Natural killer cell (primary cell): ENCODE data around the gene LRP1B. TPM values are rescaled to one million over a fixed set of nuclear protein-coding genes. Genes with fewer than 3 reads are reported as not detected.

Experiments used
- ATAC-seq, 3 donors: fragments of 150-1000 bp in 2 of 3; fragments of 200-7000 bp in 1 of 3; cut with Tn5 transposase; 1 replicate in 1 of 3; 2 replicates in 2 of 3; pipeline ENCODE4 v1.10.0; 2021; ENCODE audit warnings: mild to moderate bottlenecking in 2 of 3, moderate library complexity in 2 of 3
- DNase-seq, 2 donors: peaks; one replicate each; pipeline versions ENCODE4 v3.0.0 to v3.0.0-alpha.2; 2013 to 2021; ENCODE audit warnings: mixed read lengths in 1 of 2
- H3K27ac ChIP-seq: one replicate; pipeline ENCODE4 v1.5.1; 2013; ENCODE audit warnings: mild to moderate bottlenecking, low read length
- H3K27me3 ChIP-seq: one replicate; pipeline ENCODE4 v1.6.1; 2013; ENCODE audit warnings: low read length; ENCODE audit not compliant: control insufficient read depth, insufficient read depth
- H3K36me3 ChIP-seq: one replicate; pipeline ENCODE4 v1.6.1; 2013; ENCODE audit warnings: low read length; ENCODE audit not compliant: control insufficient read depth, insufficient read depth
- H3K4me1 ChIP-seq: one replicate; pipeline ENCODE4 v1.6.1; 2013; ENCODE audit warnings: low read length; ENCODE audit not compliant: control insufficient read depth, insufficient read depth
- H3K4me3 ChIP-seq: one replicate; pipeline ENCODE4 v1.5.1; 2013; ENCODE audit warnings: low read length
- H3K9me3 ChIP-seq: one replicate; pipeline ENCODE4 v1.6.1; 2013; ENCODE audit warnings: low read length; ENCODE audit not compliant: control insufficient read depth, insufficient read depth
- H3K27ac Mint-ChIP-seq, 2 donors: one replicate each; pipeline ENCODE4 v1.8.0; 2022; ENCODE audit warnings: mild to moderate bottlenecking in 2 of 2, mixed read lengths in 2 of 2, moderate library complexity in 1 of 2
- H3K27me3 Mint-ChIP-seq, 2 donors: one replicate each; pipeline ENCODE4 v1.8.0; 2022; ENCODE audit warnings: low read depth in 2 of 2, mixed read lengths in 2 of 2
- H3K36me3 Mint-ChIP-seq: one replicate; pipeline ENCODE4 v1.8.0; 2022; ENCODE audit warnings: mixed read lengths
- H3K4me1 Mint-ChIP-seq, 2 donors: one replicate each; pipeline ENCODE4 v1.8.0; 2022; ENCODE audit warnings: mixed read lengths in 2 of 2
- H3K4me3 Mint-ChIP-seq: one replicate; pipeline ENCODE4 v1.8.0; 2022; ENCODE audit warnings: mild to moderate bottlenecking, moderate library complexity, mixed read lengths
- H3K9me3 Mint-ChIP-seq, 2 donors: one replicate each; pipeline ENCODE4 v1.8.0; 2022; ENCODE audit warnings: mixed read lengths in 2 of 2
- whole genome bisulfite sequencing: methylation state at CpG from one replicate; pipeline ENCODE4 v1.1.7; 2013; ENCODE audit warnings: missing lambda C conversion rate; ENCODE audit not compliant: insufficient coverage; 5-methylcytosine and 5-hydroxymethylcytosine counted together
- intact Hi-C: fragments of 100-400 bp; cut with micrococcal nuclease; formaldehyde crosslinking; loops from one replicate; pipeline ENCODE4 v1.14.2; 2022
- total RNA-seq, 4 donors: library from RNA; stranded (reverse); fragments of 120-200 nt in 1 of 4; gene quantifications; one replicate each; pipeline versions ENCODE4 v1.2.3 to v1.2.4, GENCODE V29; 2013 to 2022
- TF ChIP-seq, protein P1 (sequence below): fragments of 200-600 bp; IDR thresholded peaks from one replicate; pipeline ENCODE4 v1.8.0; 2022; ENCODE audit warnings: antibody characterized with exemption

LRP1B gene
- total RNA-seq, 3 donors from 2014 or later (not counting 1 experiment from before 2014, with no cell fraction given) = 0.05 TPM; not detected in 2

DNA sequence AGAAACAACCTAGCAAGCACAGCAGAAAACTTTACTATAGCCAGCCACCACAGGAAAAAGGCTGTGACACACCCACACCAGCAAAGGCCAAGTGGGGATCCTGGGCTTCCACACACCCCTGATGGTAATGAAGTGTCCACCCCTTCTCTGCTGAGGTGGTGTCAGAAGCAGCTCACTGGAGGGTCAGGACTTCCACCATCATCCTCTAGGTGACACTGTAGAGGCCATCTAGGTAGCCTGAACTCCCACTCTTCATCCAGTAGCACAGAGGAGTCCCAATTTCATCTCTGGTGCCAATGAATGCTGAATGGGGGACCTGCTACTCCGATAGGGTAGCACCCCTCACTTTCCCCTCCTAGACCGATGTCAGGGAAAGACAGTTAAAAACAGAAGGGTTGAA, 1544.4 kb downstream of the LRP1B start:
- Mint-ChIP-seq H3K36me3 (no peaks in the 10 kb centered on the region), H3K4me1 (no peaks in the 10 kb centered on the region), H3K27me3 (no peaks in the 10 kb centered on the region), H3K4me3 (no peak overlapping the region), H3K27ac (no peak overlapping the region), H3K9me3 (peaks cover 14 to 15% of the 10 kb centered on the region in 2 donors)
- TF ChIP-seq, protein P1, sequence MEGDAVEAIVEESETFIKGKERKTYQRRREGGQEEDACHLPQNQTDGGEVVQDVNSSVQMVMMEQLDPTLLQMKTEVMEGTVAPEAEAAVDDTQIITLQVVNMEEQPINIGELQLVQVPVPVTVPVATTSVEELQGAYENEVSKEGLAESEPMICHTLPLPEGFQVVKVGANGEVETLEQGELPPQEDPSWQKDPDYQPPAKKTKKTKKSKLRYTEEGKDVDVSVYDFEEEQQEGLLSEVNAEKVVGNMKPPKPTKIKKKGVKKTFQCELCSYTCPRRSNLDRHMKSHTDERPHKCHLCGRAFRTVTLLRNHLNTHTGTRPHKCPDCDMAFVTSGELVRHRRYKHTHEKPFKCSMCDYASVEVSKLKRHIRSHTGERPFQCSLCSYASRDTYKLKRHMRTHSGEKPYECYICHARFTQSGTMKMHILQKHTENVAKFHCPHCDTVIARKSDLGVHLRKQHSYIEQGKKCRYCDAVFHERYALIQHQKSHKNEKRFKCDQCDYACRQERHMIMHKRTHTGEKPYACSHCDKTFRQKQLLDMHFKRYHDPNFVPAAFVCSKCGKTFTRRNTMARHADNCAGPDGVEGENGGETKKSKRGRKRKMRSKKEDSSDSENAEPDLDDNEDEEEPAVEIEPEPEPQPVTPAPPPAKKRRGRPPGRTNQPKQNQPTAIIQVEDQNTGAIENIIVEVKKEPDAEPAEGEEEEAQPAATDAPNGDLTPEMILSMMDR = no peak
- 100% methylated on average over 1 of the region's 2 CpGs for WGBS
- DNase-seq (no peak), ATAC-seq (no peak)
- H3K4me1 ChIP-seq = no peaks in the 10 kb centered on the region
- intact Hi-C loops = no loop called here
- no peaks in the 10 kb centered on the region for H3K27me3 ChIP-seq
- H3K9me3 ChIP-seq = peaks cover 3% of the 10 kb centered on the region
- no peak overlapping the region for H3K27ac ChIP-seq
- no peaks in the 10 kb centered on the region for H3K36me3 ChIP-seq
- no peak overlapping the region for H3K4me3 ChIP-seq

- H3K9me3 Mint-ChIP-seq = peaks cover 15 to 16% of the 10 kb centered on the region in 2 donors
- no peaks in the 10 kb centered on the region for H3K36me3 Mint-ChIP-seq
- ATAC-seq (no peak), DNase-seq (no peak)
- no peaks in the 10 kb centered on the region for H3K27me3 Mint-ChIP-seq
- Histone ChIP-seq H3K4me3 (no peak overlapping the region), H3K4me1 (no peaks in the 10 kb centered on the region), H3K9me3 (peaks cover 3% of the 10 kb centered on the region), H3K27me3 (no peaks in the 10 kb centered on the region), H3K36me3 (no peaks in the 10 kb centered on the region), H3K27ac (no peak overlapping the region)
- TF ChIP-seq, protein P1 = no peak
- H3K4me3 Mint-ChIP-seq = no peak overlapping the region
- no CpG with 5 or more reads among the region's 2 CpGs for WGBS
- no peaks in the 10 kb centered on the region for H3K4me1 Mint-ChIP-seq
- intact Hi-C loops = no loop called here
- no peak overlapping the region for H3K27ac Mint-ChIP-seq
Measured at GRCh38 chr2:140585016-140585415, 1545.8 kb downstream of the LRP1B start.

DNA sequence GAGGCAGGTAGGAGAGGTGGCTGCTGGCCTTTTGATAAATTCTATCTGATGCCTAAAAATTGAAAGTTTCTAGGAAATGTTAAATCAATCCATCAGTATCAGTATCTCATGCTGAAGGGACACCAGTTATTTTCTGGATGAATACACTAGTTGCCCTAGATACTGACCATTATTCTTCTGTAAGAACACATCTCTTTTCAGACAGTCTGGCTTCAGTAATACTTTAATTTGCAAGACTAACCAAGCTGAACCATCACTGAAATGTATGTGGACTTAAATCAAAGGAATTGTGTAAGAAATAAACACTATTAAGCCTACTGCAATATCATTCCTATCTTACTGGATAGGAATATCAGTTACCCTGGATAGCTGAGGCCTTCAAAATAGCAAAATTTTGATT, 1546.3 kb downstream of the LRP1B start:
- intact Hi-C loops = no loop called here
- no peak overlapping the region for H3K27ac Mint-ChIP-seq

More for the DNA sequence above, 1546.3 kb downstream of the LRP1B start:
- DNase-seq = no peak
- no peak for ATAC-seq
- TF ChIP-seq, protein P1 = no peak
- Histone ChIP-seq H3K4me3 (no peak overlapping the region), H3K36me3 (no peaks in the 10 kb centered on the region), H3K4me1 (no peaks in the 10 kb centered on the region), H3K27ac (no peak overlapping the region), H3K27me3 (no peaks in the 10 kb centered on the region), H3K9me3 (peaks cover 3% of the 10 kb centered on the region)
- no peaks in the 10 kb centered on the region for H3K27me3 Mint-ChIP-seq
- no peaks in the 10 kb centered on the region for H3K4me1 Mint-ChIP-seq
- H3K36me3 Mint-ChIP-seq = no peaks in the 10 kb centered on the region
- H3K4me3 Mint-ChIP-seq = no peak overlapping the region
- peaks cover 12 to 16% of the 10 kb centered on the region in 2 donors for H3K9me3 Mint-ChIP-seq
